ENCODE results near the gene DCHS2.

DCHS2 gene

GRCh38 chr4:154495867-154496266, 4.3 kb upstream of the DCHS2 start:
- no peaks in the 10 kb centered on the region for H3K79me2 ChIP-seq (ENCODE audit: insufficient read depth, low read length)
- no peaks in the 10 kb centered on the region for H3K36me3 ChIP-seq (ENCODE audit: insufficient read depth, low read length)
- no peak overlapping the region for H3K4me3 ChIP-seq (ENCODE audit: low read depth, low read length, poor library complexity, severe bottlenecking)
- H3K4me2 ChIP-seq (ENCODE audit: low read length): no peak overlapping the region
- H3K9me2 ChIP-seq (ENCODE audit: low read depth, low read length): no peaks in the 10 kb centered on the region
- H3K9me3 ChIP-seq (ENCODE audit: low read length): no peaks in the 10 kb centered on the region
- H3K9ac ChIP-seq (ENCODE audit: low read length): no peak overlapping the region
- TF ChIP-seq EZH2 (IDR thresholded peaks at IDR 0.05; ENCODE audit: borderline replicate concordance, low read length): no peak
- TF ChIP-seq, protein P1, sequence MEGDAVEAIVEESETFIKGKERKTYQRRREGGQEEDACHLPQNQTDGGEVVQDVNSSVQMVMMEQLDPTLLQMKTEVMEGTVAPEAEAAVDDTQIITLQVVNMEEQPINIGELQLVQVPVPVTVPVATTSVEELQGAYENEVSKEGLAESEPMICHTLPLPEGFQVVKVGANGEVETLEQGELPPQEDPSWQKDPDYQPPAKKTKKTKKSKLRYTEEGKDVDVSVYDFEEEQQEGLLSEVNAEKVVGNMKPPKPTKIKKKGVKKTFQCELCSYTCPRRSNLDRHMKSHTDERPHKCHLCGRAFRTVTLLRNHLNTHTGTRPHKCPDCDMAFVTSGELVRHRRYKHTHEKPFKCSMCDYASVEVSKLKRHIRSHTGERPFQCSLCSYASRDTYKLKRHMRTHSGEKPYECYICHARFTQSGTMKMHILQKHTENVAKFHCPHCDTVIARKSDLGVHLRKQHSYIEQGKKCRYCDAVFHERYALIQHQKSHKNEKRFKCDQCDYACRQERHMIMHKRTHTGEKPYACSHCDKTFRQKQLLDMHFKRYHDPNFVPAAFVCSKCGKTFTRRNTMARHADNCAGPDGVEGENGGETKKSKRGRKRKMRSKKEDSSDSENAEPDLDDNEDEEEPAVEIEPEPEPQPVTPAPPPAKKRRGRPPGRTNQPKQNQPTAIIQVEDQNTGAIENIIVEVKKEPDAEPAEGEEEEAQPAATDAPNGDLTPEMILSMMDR (IDR thresholded peaks at IDR 0.05; ENCODE audit: low read length): no peak
- H4K20me1 ChIP-seq (ENCODE audit: insufficient read depth, low read length): no peaks in the 10 kb centered on the region
- no peak overlapping the region for H2AFZ ChIP-seq (ENCODE audit: low read length)
- no peaks in the 10 kb centered on the region for H3K4me1 ChIP-seq (ENCODE audit: insufficient read depth, low read length, severe bottlenecking)
- H3K27me3 ChIP-seq (ENCODE audit: insufficient read depth, low read length): no peaks in the 10 kb centered on the region
- H3F3A ChIP-seq (ENCODE audit: insufficient read depth, low read length): no peaks in the 10 kb centered on the region
- H3K27ac ChIP-seq (ENCODE audit: low read depth, low read length, poor library complexity, severe bottlenecking): no peak overlapping the region

DNA sequence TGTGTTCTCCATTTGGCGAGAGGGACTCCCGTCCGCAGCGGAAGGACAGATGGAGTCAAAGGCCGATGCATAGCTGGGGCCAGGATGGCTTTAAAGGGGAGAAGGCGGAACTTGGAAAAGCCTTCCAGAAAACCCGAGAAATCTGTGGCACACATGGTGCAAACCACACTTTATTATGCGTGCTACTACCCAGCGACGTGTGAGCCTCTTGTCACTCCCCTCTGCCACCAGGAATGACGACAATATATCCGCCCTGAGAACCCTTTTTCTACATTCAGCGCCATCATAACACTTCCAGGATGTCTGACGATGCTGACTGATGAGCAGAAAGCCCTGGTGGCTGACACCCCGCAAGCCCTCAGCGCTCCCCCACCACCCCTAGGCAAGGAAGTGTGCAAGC, 689 bp upstream of the DCHS2 start:
- H3K36me3 ChIP-seq (ENCODE audit: insufficient read depth, low read length): no peaks in the 10 kb centered on the region
- H3K79me2 ChIP-seq (ENCODE audit: insufficient read depth, low read length): no peaks in the 10 kb centered on the region
- no peak overlapping the region for H2AFZ ChIP-seq (ENCODE audit: low read length)
- no peaks in the 10 kb centered on the region for H4K20me1 ChIP-seq (ENCODE audit: insufficient read depth, low read length)
- H3K4me1 ChIP-seq (ENCODE audit: insufficient read depth, low read length, severe bottlenecking): no peaks in the 10 kb centered on the region
- H3F3A ChIP-seq (ENCODE audit: insufficient read depth, low read length): no peaks in the 10 kb centered on the region
- no peaks in the 10 kb centered on the region for H3K9me2 ChIP-seq (ENCODE audit: low read depth, low read length)
- H3K4me2 ChIP-seq (ENCODE audit: low read length): no peak overlapping the region
- no peak overlapping the region for H3K27ac ChIP-seq (ENCODE audit: low read depth, low read length, poor library complexity, severe bottlenecking)
- H3K9ac ChIP-seq (ENCODE audit: low read length): no peak overlapping the region
- no peak overlapping the region for H3K4me3 ChIP-seq (ENCODE audit: low read depth, low read length, poor library complexity, severe bottlenecking)
- H3K9me3 ChIP-seq (ENCODE audit: low read length): no peaks in the 10 kb centered on the region
- no peak for TF ChIP-seq EZH2 (IDR thresholded peaks at IDR 0.05; ENCODE audit: borderline replicate concordance, low read length)
- TF ChIP-seq, protein P1 (IDR thresholded peaks at IDR 0.05; ENCODE audit: low read length): no peak
- H3K27me3 ChIP-seq (ENCODE audit: insufficient read depth, low read length): no peaks in the 10 kb centered on the region

DNA sequence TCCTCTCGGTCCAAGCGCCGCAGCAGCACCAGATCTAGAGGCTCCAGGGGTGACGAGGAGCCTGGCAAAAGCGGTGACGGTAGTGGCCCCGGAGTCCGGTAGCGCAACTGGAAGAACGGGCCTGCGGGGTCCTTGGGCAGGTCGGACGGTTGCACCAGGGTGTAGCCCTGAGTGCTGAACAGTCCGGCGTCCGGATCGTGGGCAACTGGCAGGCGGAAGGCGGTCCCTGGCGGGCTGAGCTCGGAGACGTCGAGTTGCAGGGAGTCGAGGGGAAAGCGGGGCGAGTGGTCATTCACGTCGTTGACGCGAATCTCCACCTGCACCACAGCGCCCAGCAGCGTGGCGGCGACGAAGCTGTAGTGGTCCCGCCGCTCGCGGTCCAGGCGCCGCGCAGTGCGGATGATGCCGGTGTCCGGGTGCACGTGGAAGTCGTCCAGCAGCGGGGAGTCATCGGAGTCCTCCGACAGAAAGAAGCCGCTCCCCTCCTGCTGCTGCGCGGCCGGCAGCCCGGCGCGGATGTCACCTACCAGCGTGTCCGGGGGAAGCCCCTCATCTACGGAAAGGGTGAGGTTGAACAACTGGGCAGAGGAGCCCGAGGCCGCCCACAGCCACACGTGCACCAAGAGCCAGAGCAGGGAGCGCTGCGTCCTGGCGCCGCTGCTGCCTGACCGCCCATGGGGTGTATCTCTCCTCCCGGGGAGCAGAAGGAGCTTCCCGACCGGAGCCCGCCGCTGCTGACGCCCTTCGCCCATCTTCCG, 837 bp downstream of the DCHS2 start:
- Histone ChIP-seq H3K27ac (ENCODE audit: low read depth, low read length, poor library complexity, severe bottlenecking) (no peak overlapping the region), H3K9ac (ENCODE audit: low read length) (no peak overlapping the region), H3K36me3 (ENCODE audit: insufficient read depth, low read length) (no peaks in the 10 kb centered on the region), H3K4me2 (ENCODE audit: low read length) (no peak overlapping the region), H3K9me3 (ENCODE audit: low read length) (no peaks in the 10 kb centered on the region), H3K9me2 (ENCODE audit: low read depth, low read length) (no peaks in the 10 kb centered on the region), H2AFZ (ENCODE audit: low read length) (no peak overlapping the region), H3F3A (ENCODE audit: insufficient read depth, low read length) (no peaks in the 10 kb centered on the region), H3K79me2 (ENCODE audit: insufficient read depth, low read length) (no peaks in the 10 kb centered on the region), H3K4me1 (ENCODE audit: insufficient read depth, low read length, severe bottlenecking) (no peaks in the 10 kb centered on the region), H3K27me3 (ENCODE audit: insufficient read depth, low read length) (no peaks in the 10 kb centered on the region), H4K20me1 (ENCODE audit: insufficient read depth, low read length) (no peaks in the 10 kb centered on the region), H3K4me3 (ENCODE audit: low read depth, low read length, poor library complexity, severe bottlenecking) (no peak overlapping the region)
- TF ChIP-seq, protein P1 (IDR thresholded peaks at IDR 0.05; ENCODE audit: low read length): no peak
- no peak for TF ChIP-seq EZH2 (IDR thresholded peaks at IDR 0.05; ENCODE audit: borderline replicate concordance, low read length)
